ENCODE measurements around the gene GSK3B.

GRCh38 chr3:120052225-120052624 lies 42.0 kb downstream of the GSK3B start:
- TF ChIP-seq CTCF (IDR thresholded peaks at IDR 0.05; ENCODE audit: extremely low read depth in 1 of 2, insufficient read depth in 1 of 2, low read depth in 1 of 2, low read length in 2 of 2) (no peak), MAX (IDR thresholded peaks at IDR 0.05; ENCODE audit: insufficient read depth, insufficient read length) (no peak), JUN (IDR thresholded peaks at IDR 0.05; ENCODE audit: borderline replicate concordance, insufficient read depth, insufficient read length, low read depth) (no peak), FOS (IDR thresholded peaks at IDR 0.05; ENCODE audit: borderline replicate concordance, insufficient read depth, low read length) (no peak), EZH2 (IDR thresholded peaks at IDR 0.05; ENCODE audit: borderline replicate concordance, low read depth, low read length, severe bottlenecking) (no peak), POLR2A (IDR thresholded peaks at IDR 0.05; ENCODE audit: low read depth, low read length) (no peak), GATA2 (IDR thresholded peaks at IDR 0.05; ENCODE audit: insufficient read depth, insufficient read length, low read depth, low read length) (no peak), MYC (IDR thresholded peaks at IDR 0.05; ENCODE audit: low read depth, low read length) (no peak)
